Measurements from ENCODE around the gene XRN2.
"Not testable (repeated sequence)": the region's sequence is repeated elsewhere in the genome, so short reads cannot be mapped to it uniquely, and the experiment has no call there.

The XRN2 gene

GRCh38 chr20:21391972-21392352, 88.8 kb downstream of the XRN2 start:
- DNase-seq: no peak

GRCh38 chr20:21393166-21393565, 90.0 kb downstream of the XRN2 start:
- no peak for DNase-seq

GRCh38 chr20:21393816-21394519, 90.8 kb downstream of the XRN2 start:
- no peak for DNase-seq

- no peak for DNase-seq
These were observed 91.4 kb downstream of the XRN2 start for GRCh38 chr20:21394551-21394950.

- DNase-seq: no peak
These were observed 92.0 kb downstream of the XRN2 start for GRCh38 chr20:21395051-21395665.

GRCh38 chr20:21395666-21396598, 92.8 kb downstream of the XRN2 start:
- peak; percentile 48 for DNase-seq

GRCh38 chr20:21396599-21397340, 93.6 kb downstream of the XRN2 start:
- DNase-seq: no peak

GRCh38 chr20:21397341-21398108, 94.4 kb downstream of the XRN2 start, which contains the start of gene NKX2-4:
Gene NKX2-4, minus strand, starts transcription at chr20:21397526. Its CDS starts 127 bp downstream, at chr20:21397399.
- DNase-seq: no peak

GRCh38 chr20:21398109-21399004, 95.2 kb downstream of the XRN2 start:
- no peak for DNase-seq

GRCh38 chr20:21399005-21399475, 95.9 kb downstream of the XRN2 start:
- no peak for DNase-seq

- DNase-seq: no peak
These were observed 108.6 kb downstream of the XRN2 start for GRCh38 chr20:21411725-21412124.

GRCh38 chr20:21413996-21414395, 110.9 kb downstream of the XRN2 start:
- not testable (repeated sequence) for DNase-seq

GRCh38 chr20:21419147-21419546, 116.0 kb downstream of the XRN2 start:
- DNase-seq: not testable (repeated sequence)

- DNase-seq: no peak
These were observed 118.6 kb downstream of the XRN2 start for GRCh38 chr20:21421601-21422236.

GRCh38 chr20:21423712-21424111, 120.6 kb downstream of the XRN2 start:
- DNase-seq: not testable (repeated sequence)

GRCh38 chr20:21424846-21425245, 121.7 kb downstream of the XRN2 start:
- no peak for DNase-seq

- DNase-seq: no peak
These were observed 126.9 kb downstream of the XRN2 start for GRCh38 chr20:21430020-21430419.

GRCh38 chr20:21432911-21433310, 129.8 kb downstream of the XRN2 start:
- DNase-seq: no peak

GRCh38 chr20:21433329-21433890, 130.3 kb downstream of the XRN2 start:
- no peak for DNase-seq

GRCh38 chr20:21435576-21435975, 132.4 kb downstream of the XRN2 start:
- DNase-seq: no peak
